ENCODE data around the gene ZNF618.

Gene ZNF618

GRCh38 chr9:113882636-113883164 lies 6.6 kb downstream of the ZNF618 start:
- DNase-seq (ENCODE audit: low read depth in 3 of 3): no peak

DNA sequence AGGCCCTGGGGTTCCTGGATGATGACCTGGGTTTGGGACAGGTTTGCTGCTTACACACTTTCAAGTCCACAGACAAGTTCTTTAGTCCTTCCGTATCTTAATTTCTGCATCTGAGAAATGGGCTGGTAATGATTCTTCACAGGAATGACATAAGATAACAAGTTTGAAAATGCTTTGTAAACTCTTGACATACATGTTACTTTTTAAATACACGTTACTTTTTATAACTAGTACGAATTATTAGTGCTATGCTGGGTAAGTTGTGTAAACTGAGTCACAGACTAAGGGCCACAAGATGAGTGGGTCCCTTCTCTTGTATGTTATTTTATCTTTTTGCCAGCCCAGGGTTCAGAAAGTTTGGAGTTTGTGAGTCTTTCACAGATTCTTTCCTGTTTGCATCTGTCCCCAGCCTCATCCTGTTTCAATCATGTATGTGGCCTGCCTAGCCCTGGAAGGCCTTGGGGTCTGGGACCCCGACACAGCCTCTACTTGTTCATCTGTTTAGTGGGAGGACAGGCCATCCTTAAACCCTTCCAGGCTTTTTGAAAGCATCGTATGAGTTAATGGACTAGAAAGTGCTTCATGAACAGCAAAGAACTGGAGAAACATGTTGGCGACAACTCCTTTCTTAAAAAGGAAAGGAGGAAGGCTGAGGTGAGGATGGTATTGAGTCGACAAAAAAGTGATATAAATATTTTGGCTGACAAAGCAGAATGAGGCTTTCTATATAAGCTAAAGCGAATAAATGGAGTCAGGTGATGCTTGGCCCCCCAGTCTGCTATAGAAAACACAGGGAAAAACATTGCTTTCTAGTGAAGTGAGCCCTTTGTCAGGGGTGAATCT lies 9.3 kb downstream of the ZNF618 start:
- DNase-seq (ENCODE audit: low read depth in 3 of 3): no peak

DNA sequence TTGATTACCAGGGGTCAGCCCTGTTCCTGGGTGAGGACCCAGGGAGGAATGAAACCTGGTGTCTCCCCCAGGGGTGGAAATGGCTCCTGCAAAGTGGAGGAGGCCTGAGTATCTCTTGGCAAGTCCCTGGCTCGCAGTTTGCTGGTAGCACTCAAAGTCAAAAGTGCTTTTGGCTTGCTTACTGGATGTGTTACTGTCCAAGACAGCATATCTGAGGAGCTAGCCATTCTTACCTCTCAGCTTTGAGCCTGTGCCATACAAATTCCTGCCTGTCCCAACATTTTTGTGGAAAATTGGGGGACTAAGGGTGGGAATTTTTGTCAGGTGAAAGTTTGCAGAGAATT lies 9.9 kb downstream of the ZNF618 start:
- DNase-seq (ENCODE audit: low read depth in 3 of 3): no peak

GRCh38 chr9:113886466-113886865 lies 10.4 kb downstream of the ZNF618 start:
- DNase-seq (ENCODE audit: low read depth in 3 of 3): no peak

GRCh38 chr9:113886933-113887332 lies 10.8 kb downstream of the ZNF618 start:
- DNase-seq (ENCODE audit: low read depth in 3 of 3): no peak

GRCh38 chr9:113887436-113887835 lies 11.3 kb downstream of the ZNF618 start:
- no peak for DNase-seq (ENCODE audit: low read depth in 3 of 3)

DNA sequence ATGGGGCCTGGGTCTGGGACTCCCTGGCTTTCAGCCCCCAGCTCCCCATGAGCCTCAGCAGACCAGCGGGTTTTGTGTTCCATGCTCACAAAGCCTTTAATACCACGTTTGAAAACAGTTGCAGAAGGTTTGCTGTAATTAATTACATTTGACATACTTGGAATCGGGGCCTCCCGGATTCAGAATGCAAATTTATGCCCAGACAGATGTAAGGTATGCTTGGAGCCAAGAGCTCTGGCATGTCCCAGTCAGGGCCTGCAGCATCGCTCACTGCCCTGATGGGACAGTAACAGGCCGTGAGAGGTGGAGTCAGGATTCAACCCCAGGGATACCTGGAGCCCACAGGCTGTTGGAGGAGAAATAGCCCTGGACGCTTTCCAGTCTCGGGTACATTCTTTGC lies 12.2 kb downstream of the ZNF618 start:
- DNase-seq (ENCODE audit: low read depth in 3 of 3): no peak

DNA sequence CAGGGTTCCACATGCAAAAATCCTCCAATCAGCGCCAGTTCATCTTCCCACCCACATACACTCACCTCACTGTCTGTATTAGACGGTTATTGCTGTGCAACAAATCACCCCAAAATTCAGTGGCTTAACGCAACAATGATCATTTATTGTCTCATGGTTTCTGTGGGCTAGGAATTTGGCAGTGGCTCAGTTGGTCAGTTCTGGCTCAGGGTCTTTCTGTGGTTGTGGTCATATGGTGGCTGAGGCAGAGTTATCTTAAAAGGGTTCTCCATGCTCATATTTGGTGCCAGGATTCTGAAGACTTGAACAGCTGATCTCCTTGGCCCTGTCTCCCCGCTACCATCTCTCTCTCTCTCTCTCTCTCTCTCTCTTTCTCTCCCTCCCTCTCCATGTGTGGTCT lies 12.9 kb downstream of the ZNF618 start:
- no peak for DNase-seq (ENCODE audit: low read depth in 3 of 3)

GRCh38 chr9:113890704-113891103 lies 14.6 kb downstream of the ZNF618 start:
- DNase-seq (ENCODE audit: low read depth in 3 of 3): no peak

GRCh38 chr9:113892861-113893491 lies 16.9 kb downstream of the ZNF618 start:
- no peak for DNase-seq (ENCODE audit: low read depth in 3 of 3)

- no peak for DNase-seq (ENCODE audit: low read depth in 3 of 3)
Observed at GRCh38 chr9:113894166-113894565, 18.1 kb downstream of the ZNF618 start.

- no peak for DNase-seq (ENCODE audit: low read depth in 3 of 3)
Observed at GRCh38 chr9:113895526-113895925, 19.4 kb downstream of the ZNF618 start.

DNA sequence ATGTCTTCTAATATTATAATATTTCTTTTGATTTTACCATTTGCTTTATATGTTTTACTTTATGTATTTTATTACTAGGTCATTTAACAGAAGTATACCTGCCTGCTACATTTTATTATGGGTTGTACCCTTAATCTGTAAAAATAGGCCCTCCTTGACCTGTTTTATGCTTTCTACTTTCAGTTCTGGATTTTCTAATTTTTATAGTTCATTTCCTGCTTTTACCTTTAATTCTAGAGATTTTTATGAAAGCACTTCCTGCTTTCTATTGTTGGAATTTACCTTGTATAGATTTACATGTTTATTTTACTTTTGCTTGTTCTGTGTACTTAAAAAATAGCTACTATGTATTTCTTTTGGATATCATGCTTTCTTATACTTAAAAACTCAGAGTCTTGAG lies 20.6 kb downstream of the ZNF618 start:
- DNase-seq (ENCODE audit: low read depth in 3 of 3): no peak

- DNase-seq (ENCODE audit: low read depth in 3 of 3): no peak
Observed at GRCh38 chr9:113898151-113898550, 22.0 kb downstream of the ZNF618 start.

GRCh38 chr9:113898596-113898995 lies 22.5 kb downstream of the ZNF618 start:
- DNase-seq (ENCODE audit: low read depth in 3 of 3): no peak

- no peak for DNase-seq (ENCODE audit: low read depth in 3 of 3)
Observed at GRCh38 chr9:113899205-113899604, 23.1 kb downstream of the ZNF618 start.

GRCh38 chr9:113901221-113901688 lies 25.1 kb downstream of the ZNF618 start:
- DNase-seq (ENCODE audit: low read depth in 3 of 3): no peak

GRCh38 chr9:113903514-113904077 lies 27.5 kb downstream of the ZNF618 start:
- no peak for DNase-seq (ENCODE audit: low read depth in 3 of 3)

GRCh38 chr9:113906411-113907110 lies 30.5 kb downstream of the ZNF618 start:
- no peak for DNase-seq (ENCODE audit: low read depth in 3 of 3)

- no peak for DNase-seq (ENCODE audit: low read depth in 3 of 3)
Observed at GRCh38 chr9:113907282-113907681, 31.2 kb downstream of the ZNF618 start.

- DNase-seq (ENCODE audit: low read depth in 3 of 3): no peak
Observed at GRCh38 chr9:113909421-113909820, 33.3 kb downstream of the ZNF618 start.

DNA sequence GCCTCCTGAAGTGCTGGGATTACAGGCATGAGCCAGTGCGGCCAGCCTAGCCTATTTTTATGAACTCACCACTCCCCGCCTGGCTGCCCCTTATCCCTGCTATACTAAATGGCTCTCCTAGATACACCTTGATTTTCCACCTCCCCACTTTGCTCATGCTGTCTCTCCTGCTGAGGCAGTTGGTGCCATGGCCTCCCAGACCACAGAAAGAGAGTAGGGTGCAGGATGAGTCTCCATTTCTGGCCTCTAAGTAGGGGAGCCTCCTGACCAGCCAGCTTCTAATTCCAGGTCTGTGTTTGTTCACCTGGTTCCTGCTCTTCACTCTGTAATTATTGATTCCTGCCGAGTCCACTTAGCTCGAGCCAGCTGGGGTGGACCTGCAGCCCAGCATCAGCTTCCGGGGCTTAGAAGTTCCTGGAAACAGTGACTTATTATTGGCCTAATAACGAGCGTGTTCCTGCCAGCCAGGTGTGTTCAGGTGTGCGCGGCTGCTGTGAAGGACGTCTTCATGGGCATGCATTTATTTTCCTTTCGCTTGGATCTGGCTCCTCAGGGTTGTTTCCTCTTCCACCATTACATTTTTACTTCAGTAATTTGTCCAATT lies 34.0 kb downstream of the ZNF618 start:
- DNase-seq (ENCODE audit: low read depth in 3 of 3): no peak

All from stimulated activated CD4-positive, alpha-beta T cell treated with anti-CD3 and anti-CD28 coated beads, TNF-alpha, amount 100 ng/mL, for 24 hours (primary cell).